Measurements from ENCODE around the gene TAOK3.
"Not testable (repeated sequence)": the region's sequence is repeated elsewhere in the genome, so short reads cannot be mapped to it uniquely, and the experiment has no call there.

Gene TAOK3

DNA sequence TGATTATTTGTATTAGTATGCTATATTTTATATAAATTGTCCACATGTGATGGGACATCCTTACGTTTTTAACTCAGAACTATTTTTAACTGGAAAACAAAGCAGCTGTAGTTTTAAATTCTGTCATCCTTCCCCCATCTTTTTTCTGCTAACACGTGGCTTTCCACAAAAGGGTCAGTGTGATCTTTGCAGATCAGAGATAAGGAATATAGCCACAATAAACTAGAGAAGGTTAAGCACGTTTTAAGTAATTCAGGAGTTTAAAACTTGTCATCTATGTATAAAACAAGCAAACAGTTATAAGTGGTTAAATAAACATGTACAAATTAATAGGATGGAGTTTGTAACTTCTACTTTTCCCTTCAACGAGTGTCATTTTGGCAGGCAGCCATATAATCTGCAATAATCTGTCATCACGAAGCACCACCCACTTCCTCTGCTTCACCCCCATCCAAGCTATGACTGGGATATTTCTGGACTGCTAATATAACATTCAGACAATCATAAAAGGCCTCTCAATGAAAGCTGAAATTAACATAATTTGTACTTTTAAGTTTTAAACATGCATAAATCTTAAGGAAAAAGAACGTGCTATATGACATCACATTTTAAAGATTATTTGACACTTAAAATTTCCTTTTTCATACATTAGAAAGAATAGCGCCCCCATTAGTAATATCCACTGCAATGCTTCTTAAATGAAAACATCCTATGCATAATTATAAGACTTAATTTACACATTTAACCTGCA is 15.3 kb downstream of the TAOK3 start:
- Mint-ChIP-seq H3K27me3 (no peaks in the 10 kb centered on the region), H3K27ac (peak overlapping the region; percentile 96), H3K36me3 (peaks cover 16% of the 10 kb centered on the region), H3K9me3 (no peaks in the 10 kb centered on the region), H3K4me1 (peaks cover 65% of the 10 kb centered on the region), H3K4me3 (peak overlapping the region; percentile 92)

DNA sequence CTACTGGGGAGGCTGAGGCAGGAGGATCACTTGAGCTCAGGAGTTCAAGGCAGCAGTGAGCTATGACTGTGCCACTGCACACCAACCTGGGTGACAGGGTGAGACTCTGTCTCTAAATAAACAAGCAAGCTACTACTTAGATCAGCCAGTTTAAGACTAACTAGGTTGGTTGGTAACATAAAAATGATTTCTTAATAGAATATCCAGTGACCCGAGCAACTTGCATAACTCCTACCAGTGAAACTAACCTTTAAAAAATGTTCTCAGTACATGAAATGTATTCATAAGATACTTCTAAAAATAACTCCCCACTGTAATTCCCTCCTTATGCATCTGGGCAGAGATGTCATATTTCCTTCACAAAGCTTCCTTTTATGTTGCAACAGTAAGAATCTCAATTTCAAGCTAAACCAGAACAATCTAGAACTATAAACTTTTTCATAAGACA is 15.9 kb downstream of the TAOK3 start:
- H3K36me3 Mint-ChIP-seq, result peaks cover 16% of the 10 kb centered on the region
- peak overlapping the region; percentile 92 for H3K4me3 Mint-ChIP-seq
- H3K4me1 Mint-ChIP-seq, result peaks cover 65% of the 10 kb centered on the region
- no peaks in the 10 kb centered on the region for H3K27me3 Mint-ChIP-seq
- peak overlapping the region; percentile 96 for H3K27ac Mint-ChIP-seq
- H3K9me3 Mint-ChIP-seq, result no peaks in the 10 kb centered on the region

- peaks cover 64% of the 10 kb centered on the region for H3K4me1 Mint-ChIP-seq
- H3K36me3 Mint-ChIP-seq, result peaks cover 16% of the 10 kb centered on the region
- H3K4me3 Mint-ChIP-seq, result peak overlapping the region; percentile 92
- H3K9me3 Mint-ChIP-seq, result no peaks in the 10 kb centered on the region
- H3K27ac Mint-ChIP-seq, result no peak overlapping the region
- no peaks in the 10 kb centered on the region for H3K27me3 Mint-ChIP-seq
Measured at GRCh38 chr12:118355843-118356242, 16.9 kb downstream of the TAOK3 start.

DNA sequence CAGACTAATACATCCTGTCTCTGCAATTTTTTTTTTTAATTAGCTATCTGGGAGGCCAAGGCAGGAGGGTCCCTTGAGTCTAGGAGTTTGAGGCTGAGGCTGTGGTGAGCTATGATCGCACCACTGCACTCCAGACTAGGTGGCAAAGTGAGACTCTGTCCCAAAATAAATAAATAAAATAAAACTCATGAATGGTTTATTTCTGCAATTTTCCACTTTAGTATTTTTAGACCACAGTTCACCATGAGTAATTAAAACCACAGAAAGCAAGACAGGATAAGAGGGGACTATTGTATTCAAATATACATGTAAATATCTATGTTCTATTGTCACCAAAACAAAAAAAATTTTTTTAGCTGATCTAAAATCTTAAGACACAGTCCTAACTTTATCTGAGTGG is 17.8 kb downstream of the TAOK3 start:
- no peaks in the 10 kb centered on the region for H3K9me3 Mint-ChIP-seq
- peaks cover 64% of the 10 kb centered on the region for H3K4me1 Mint-ChIP-seq

DNA sequence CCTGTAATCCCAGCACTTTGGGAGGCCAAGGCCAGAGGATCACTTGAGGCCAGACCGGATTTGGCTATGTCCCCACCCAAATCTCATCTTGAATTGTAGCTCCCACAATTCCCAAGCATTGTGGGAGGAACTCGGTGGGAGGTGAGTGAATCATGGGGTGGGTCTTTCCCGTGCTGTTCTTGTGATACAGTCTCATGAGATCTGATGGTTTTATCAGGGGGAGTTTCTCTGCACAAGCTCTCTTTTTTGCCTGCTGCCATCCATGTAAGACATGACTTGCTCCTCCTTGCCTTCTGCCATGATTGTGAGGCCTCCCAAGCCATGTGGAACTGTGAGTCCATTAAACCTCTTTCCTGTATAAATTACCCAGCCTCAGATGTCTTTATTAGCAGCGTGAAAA is 18.2 kb downstream of the TAOK3 start:
- not testable (repeated sequence) for H3K27me3 Mint-ChIP-seq, H3K9me3 Mint-ChIP-seq, H3K4me3 Mint-ChIP-seq
- Mint-ChIP-seq H3K36me3 (peaks cover 16% of the 10 kb centered on the region), H3K4me1 (peaks cover 61% of the 10 kb centered on the region), H3K27ac (peak overlapping the region; percentile 59)

More for the DNA sequence above, 17.8 kb downstream of the TAOK3 start:
- Mint-ChIP-seq H3K4me3 (peak overlapping the region; percentile 79), H3K36me3 (peaks cover 16% of the 10 kb centered on the region), H3K27ac (peak overlapping the region; percentile 84), H3K27me3 (no peaks in the 10 kb centered on the region)

DNA sequence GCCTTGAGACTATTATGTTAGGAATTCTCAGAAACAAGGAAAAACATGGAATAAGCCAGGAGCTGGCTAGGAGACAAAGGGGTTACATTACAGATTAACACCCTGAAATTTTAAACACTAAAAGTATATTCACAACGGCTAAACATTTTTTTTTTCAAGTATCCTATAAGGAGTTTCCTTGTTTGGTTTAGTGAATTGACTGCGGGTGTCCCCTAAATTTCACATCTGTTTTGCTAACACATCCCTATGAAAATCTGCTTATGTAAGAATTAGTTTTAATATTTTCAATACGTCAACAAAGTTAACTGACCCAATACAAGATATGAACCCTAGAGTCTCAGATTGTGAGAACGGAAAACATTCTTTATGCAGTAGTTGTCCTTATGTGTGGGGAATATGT is 19.0 kb downstream of the TAOK3 start:
- Mint-ChIP-seq H3K9me3 (no peaks in the 10 kb centered on the region), H3K4me3 (peak overlapping the region; percentile 0), H3K4me1 (peaks cover 58% of the 10 kb centered on the region), H3K36me3 (peaks cover 16% of the 10 kb centered on the region), H3K27me3 (no peaks in the 10 kb centered on the region), H3K27ac (no peak overlapping the region)

DNA sequence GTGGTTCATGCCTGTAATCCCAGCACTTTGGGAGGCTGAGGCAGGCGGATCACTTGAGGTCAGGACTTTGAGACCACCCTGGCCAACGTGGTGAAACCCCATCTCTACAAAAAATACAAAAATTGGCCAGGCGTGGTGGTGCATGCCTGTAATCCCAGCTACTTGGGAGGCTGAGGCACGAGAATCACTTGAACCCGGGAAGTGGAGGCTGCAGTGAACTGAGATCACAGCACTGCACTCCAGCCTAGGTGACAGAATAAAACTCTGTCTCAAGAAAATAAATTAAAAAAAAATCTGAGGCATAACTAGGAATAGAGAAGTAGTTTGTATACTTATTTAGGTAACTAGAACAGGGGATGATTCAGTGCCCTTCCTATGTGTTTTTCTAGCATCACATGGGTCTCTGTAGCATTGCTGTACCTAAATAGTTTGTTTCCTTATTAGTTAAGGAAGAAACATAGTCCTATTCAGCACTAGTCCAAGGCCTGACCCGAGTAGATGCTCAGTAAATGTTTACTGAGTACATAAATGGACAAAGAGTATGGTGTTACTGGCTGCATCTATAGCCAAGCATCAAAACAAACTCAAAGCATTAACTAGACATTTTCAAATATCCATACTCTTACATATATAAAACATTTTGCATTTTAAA is 21.7 kb downstream of the TAOK3 start:
- Mint-ChIP-seq H3K4me1 (peaks cover 64% of the 10 kb centered on the region), H3K9me3 (no peaks in the 10 kb centered on the region), H3K4me3 (no peak overlapping the region), H3K27me3 (no peaks in the 10 kb centered on the region), H3K27ac (no peak overlapping the region), H3K36me3 (peaks cover 23% of the 10 kb centered on the region)

DNA sequence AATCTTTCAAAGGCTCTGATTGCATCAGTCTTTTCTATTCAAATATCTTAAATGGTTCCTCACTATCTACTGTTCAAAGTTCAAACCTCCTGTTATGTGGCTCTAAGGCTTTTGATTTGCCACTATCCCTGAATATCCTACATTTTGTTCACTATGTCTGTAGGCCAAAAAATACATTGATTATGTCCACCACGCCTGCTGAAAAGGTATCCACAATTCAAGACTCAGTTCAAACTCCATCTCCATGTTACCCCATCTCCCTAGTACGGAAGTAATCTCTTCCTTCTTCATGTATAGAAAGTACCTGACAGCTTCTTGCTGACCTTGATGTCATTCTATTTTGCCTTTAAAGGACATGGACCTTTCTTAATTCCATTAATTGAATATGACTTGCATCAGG is 24.8 kb downstream of the TAOK3 start:
- Mint-ChIP-seq H3K36me3 (peaks cover 8% of the 10 kb centered on the region), H3K9me3 (no peaks in the 10 kb centered on the region), H3K27ac (peak overlapping the region; percentile 68), H3K27me3 (no peaks in the 10 kb centered on the region), H3K4me1 (peaks cover 55% of the 10 kb centered on the region), H3K4me3 (peak overlapping the region; percentile 1)

GRCh38 chr12:118346895-118347294 is 25.8 kb downstream of the TAOK3 start:
- H3K4me3 Mint-ChIP-seq, result no peak overlapping the region
- H3K36me3 Mint-ChIP-seq, result peaks cover 10% of the 10 kb centered on the region
- peaks cover 56% of the 10 kb centered on the region for H3K4me1 Mint-ChIP-seq
- H3K27ac Mint-ChIP-seq, result peak overlapping the region; percentile 68
- no peaks in the 10 kb centered on the region for H3K9me3 Mint-ChIP-seq
- H3K27me3 Mint-ChIP-seq, result no peaks in the 10 kb centered on the region

DNA sequence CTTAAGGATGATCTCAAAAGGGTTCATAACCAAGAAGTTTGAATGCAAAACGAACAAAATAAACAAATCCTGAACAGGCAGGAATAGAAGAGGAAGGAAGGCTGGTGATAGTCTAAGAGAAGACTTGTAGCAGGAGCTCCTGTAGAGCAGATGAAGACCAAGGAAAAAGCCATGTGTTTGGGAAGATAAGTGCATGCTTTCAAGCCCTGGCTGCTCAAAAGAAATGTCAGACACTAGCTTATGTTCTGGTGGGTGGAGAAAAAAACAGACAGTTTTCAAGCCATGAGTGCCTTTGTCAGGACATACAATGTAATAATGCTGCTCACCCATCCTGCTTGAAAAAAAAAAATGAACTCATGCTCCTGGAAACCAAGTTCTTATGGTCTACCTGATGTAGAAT is 27.4 kb downstream of the TAOK3 start:
- Mint-ChIP-seq H3K27me3 (no peaks in the 10 kb centered on the region), H3K4me3 (no peak overlapping the region), H3K4me1 (peaks cover 56% of the 10 kb centered on the region), H3K36me3 (peaks cover 10% of the 10 kb centered on the region), H3K9me3 (no peaks in the 10 kb centered on the region), H3K27ac (peak overlapping the region; percentile 12)

GRCh38 chr12:118344829-118345228 is 27.9 kb downstream of the TAOK3 start:
- Mint-ChIP-seq H3K4me1 (peaks cover 56% of the 10 kb centered on the region), H3K4me3 (no peak overlapping the region), H3K36me3 (peaks cover 12% of the 10 kb centered on the region), H3K27ac (no peak overlapping the region), H3K9me3 (no peaks in the 10 kb centered on the region), H3K27me3 (no peaks in the 10 kb centered on the region)

DNA sequence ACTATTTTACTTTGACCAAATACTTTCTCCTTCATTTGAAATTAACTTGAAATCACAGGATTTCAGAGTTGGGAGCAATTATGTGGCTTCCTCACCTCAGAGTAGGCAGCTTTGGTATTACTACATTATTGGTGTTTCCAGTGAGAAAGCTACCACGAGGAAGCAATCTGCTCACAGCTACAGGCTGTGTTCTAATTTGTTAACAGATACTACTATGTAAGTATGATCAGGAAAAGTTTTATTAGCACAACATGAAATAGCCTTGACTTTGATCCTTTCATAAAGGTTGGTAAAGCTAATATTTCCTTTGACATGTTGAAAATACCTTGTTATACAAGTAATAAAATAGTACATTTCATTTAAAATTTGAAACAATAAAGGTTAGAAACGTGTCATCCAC is 30.6 kb downstream of the TAOK3 start:
- no peaks in the 10 kb centered on the region for H3K9me3 Mint-ChIP-seq
- no peak overlapping the region for H3K27ac Mint-ChIP-seq
- H3K36me3 Mint-ChIP-seq, result peaks cover 12% of the 10 kb centered on the region
- H3K4me3 Mint-ChIP-seq, result no peak overlapping the region
- no peaks in the 10 kb centered on the region for H3K27me3 Mint-ChIP-seq
- peaks cover 61% of the 10 kb centered on the region for H3K4me1 Mint-ChIP-seq

GRCh38 chr12:118337194-118337838 is 35.4 kb downstream of the TAOK3 start:
- H3K4me1 Mint-ChIP-seq, result peaks cover 57% of the 10 kb centered on the region
- peaks cover 19% of the 10 kb centered on the region for H3K36me3 Mint-ChIP-seq
- no peak overlapping the region for H3K4me3 Mint-ChIP-seq
- H3K27ac Mint-ChIP-seq, result peak overlapping the region; percentile 30
- H3K27me3 Mint-ChIP-seq, result no peaks in the 10 kb centered on the region
- no peaks in the 10 kb centered on the region for H3K9me3 Mint-ChIP-seq

GRCh38 chr12:118336123-118336522 is 36.6 kb downstream of the TAOK3 start:
- no peak overlapping the region for H3K4me3 Mint-ChIP-seq
- peaks cover 58% of the 10 kb centered on the region for H3K4me1 Mint-ChIP-seq
- H3K36me3 Mint-ChIP-seq, result peaks cover 17% of the 10 kb centered on the region
- no peak overlapping the region for H3K27ac Mint-ChIP-seq
- H3K27me3 Mint-ChIP-seq, result no peaks in the 10 kb centered on the region
- H3K9me3 Mint-ChIP-seq, result no peaks in the 10 kb centered on the region

- H3K4me1 Mint-ChIP-seq, result peaks cover 65% of the 10 kb centered on the region
Measured at GRCh38 chr12:118334939-118335567, 37.7 kb downstream of the TAOK3 start.

More at GRCh38 chr12:118334939-118335567, 37.7 kb downstream of the TAOK3 start:
- H3K27ac Mint-ChIP-seq, result no peak overlapping the region
- no peak overlapping the region for H3K4me3 Mint-ChIP-seq
- no peaks in the 10 kb centered on the region for H3K27me3 Mint-ChIP-seq
- H3K36me3 Mint-ChIP-seq, result peaks cover 20% of the 10 kb centered on the region
- H3K9me3 Mint-ChIP-seq, result no peaks in the 10 kb centered on the region
